Coronary artery (tissue), 2 donors: ENCODE results near the gene CACNA2D2.

Source experiments
- DNase-seq: peaks from one replicate; pipeline ENCODE4 v3.0.0-alpha.2; 2017; ENCODE audit warnings: low spot score
- H3K27ac ChIP-seq, 2 donors: fragments of 200-600 bp; sonication (generic); one replicate each; pipeline ENCODE4 v1.5.1; 2016 to 2019
- H3K4me3 ChIP-seq: fragments of 200-600 bp; sonication (generic); 2 replicates; pipeline ENCODE4 v1.5.1; 2016; ENCODE audit warnings: mild to moderate bottlenecking, moderate library complexity
- TF ChIP-seq, protein P1 (sequence below): fragments of 200-600 bp; sonication (generic); IDR thresholded peaks from one replicate; pipeline ENCODE4 v1.5.1; 2019; ENCODE audit warnings: antibody characterized with exemption

Gene CACNA2D2

DNA sequence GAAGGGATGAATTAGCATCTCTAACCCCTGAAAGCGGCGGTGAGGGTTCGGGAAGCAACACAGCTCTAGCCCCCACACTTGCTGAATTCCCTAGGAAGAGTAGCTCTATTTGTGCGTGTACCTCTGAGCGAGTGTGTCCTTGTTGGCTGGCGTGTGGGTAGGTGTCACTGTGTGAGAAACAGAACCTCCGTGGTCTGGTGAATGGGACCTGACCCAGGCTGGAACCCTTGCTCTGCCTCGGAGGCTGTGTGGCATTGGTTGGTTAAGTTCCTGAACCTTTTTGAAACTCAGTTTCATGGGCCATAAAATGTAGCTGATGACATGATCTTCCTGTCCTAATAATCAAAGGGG, 143.7 kb downstream of the CACNA2D2 start:
- H3K4me3 ChIP-seq: peak overlapping the region; percentile 80
- DNase-seq: no peak
- peak overlapping the region in 1 of 2 donors; percentile 38 for H3K27ac ChIP-seq
- TF ChIP-seq, protein P1, sequence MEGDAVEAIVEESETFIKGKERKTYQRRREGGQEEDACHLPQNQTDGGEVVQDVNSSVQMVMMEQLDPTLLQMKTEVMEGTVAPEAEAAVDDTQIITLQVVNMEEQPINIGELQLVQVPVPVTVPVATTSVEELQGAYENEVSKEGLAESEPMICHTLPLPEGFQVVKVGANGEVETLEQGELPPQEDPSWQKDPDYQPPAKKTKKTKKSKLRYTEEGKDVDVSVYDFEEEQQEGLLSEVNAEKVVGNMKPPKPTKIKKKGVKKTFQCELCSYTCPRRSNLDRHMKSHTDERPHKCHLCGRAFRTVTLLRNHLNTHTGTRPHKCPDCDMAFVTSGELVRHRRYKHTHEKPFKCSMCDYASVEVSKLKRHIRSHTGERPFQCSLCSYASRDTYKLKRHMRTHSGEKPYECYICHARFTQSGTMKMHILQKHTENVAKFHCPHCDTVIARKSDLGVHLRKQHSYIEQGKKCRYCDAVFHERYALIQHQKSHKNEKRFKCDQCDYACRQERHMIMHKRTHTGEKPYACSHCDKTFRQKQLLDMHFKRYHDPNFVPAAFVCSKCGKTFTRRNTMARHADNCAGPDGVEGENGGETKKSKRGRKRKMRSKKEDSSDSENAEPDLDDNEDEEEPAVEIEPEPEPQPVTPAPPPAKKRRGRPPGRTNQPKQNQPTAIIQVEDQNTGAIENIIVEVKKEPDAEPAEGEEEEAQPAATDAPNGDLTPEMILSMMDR: no peak

DNA sequence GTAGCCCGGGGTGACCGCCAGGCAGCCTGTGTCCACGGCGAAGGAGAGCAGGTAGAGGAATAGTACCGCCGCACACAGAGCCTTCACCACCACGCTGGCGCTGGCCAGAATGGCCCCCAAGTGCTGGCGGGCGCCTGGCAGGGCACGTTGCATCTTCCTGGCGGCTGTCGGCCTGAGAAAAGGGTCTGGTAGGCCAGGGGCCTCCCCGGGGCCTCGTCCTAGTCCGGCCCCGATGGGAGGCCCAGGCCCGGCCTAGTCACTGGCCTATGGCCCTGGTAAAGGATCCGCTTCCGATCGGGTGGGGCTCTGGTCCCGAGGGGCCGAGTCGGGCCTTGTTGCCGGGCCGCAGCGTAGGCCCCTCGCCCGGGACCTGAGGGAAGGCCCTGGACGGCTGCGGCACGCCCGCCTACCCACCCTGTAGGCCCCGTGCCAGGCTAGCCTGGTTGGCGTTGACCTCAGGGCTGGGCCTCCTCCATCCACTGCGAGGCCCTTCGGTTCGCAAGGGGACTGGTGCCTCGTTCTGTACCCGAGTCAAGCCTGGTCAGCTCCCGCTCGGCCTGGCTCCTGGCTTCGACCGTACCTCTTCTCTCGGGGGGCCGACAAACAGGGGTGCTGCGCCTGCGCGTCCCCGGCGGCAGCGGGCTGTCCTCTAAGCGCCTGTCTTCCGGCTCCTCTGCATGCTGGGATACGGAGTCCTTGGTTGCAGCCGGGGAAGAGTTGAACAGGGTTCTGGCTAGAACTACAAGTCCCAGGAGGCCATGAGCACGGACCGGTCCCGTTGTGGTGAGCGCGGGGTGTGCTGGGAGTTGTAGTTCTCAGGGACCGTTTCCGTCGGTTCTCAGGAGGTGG, 144.3 kb downstream of the CACNA2D2 start, which contains the start of gene TMEM115:
TMEM115 (minus strand) TSS at position 611 of the 849 bp plus-strand sequence; CDS start at position 153, 458 bp downstream.
- peak within 1 kb of the TSS; percentile 80 for H3K4me3 ChIP-seq
- peak; percentile 98 for DNase-seq
- peak within 1 kb of the TSS; percentile 84 to 89 for H3K27ac ChIP-seq
- TF ChIP-seq, protein P1: no peak

DNA sequence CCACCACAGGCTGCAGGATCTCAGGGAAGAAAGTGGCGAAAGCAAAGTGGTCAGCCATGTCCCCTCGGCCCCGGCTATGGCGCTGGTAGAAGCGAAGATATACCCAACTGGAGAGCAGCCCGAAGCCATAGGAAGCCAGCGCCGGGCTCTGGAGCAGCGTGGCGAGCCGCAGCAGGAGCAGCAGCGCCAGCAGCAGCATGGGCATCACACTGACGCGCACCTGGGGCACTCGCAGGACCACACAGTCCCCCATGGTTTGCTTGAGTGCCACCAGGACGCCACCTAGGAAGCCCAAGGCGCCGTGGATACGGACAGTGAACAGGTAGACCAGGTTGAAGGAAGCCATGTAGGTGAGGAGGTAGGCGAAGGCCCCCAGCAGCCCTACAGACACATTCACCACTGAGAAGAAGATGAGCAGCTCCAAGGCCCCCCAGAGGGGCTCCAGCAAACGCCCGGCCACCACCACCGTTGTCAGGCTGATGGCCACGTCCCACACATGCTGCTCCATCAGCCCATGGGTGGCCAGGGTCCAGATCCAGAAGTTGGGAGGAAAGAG, 145.0 kb downstream of the CACNA2D2 start:
- Histone ChIP-seq H3K27ac (peak overlapping the region; percentile 84 to 89), H3K4me3 (peak overlapping the region; percentile 80)
- no peak for DNase-seq
- TF ChIP-seq, protein P1: no peak

DNA sequence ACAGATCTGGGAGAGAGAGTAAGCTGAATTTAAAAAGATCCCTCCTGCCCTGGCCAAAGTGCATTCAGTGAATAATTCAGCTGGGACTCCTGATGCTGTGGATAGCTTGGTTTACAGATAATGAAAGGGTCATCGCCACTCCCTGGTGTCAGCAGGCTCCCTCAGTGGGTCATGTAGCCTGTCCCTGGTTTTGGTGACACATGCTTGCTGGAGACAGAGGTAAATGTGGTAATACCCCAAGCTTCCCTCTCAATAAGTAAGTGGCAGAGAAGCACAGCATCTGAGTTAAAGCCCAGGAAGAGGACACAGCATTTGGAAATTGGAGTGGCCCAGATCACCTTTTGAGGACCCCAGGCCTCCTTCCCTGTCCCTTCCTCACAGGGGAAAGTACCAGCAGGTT, 146.0 kb downstream of the CACNA2D2 start:
- no peak for DNase-seq
- H3K4me3 ChIP-seq: peak overlapping the region; percentile 80
- TF ChIP-seq, protein P1: no peak
- H3K27ac ChIP-seq: peak overlapping the region in 1 of 2 donors; percentile 89

DNA sequence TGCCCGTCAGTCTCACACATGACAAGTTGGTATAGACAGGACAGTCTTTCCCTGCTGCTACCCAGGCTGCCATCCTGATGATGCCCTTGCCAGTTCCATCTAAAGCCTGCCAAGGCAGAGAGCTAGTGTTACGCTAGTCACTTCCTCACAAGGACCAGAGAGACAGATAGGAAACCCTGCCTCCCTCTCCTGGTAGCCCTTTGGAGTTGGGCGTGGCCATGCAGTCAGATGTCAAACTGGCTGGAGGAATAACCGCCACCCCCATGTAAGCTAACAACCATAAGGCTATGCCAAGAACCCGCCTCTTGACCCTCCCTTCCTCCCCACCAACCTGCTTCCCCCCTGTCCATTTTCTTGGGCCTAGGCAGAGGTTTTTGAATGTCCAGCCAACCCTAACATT, 146.9 kb downstream of the CACNA2D2 start:
- H3K4me3 ChIP-seq: peak overlapping the region; percentile 80
- DNase-seq: no peak
- TF ChIP-seq, protein P1: no peak
- peak overlapping the region in 1 of 2 donors; percentile 63 for H3K27ac ChIP-seq

DNA sequence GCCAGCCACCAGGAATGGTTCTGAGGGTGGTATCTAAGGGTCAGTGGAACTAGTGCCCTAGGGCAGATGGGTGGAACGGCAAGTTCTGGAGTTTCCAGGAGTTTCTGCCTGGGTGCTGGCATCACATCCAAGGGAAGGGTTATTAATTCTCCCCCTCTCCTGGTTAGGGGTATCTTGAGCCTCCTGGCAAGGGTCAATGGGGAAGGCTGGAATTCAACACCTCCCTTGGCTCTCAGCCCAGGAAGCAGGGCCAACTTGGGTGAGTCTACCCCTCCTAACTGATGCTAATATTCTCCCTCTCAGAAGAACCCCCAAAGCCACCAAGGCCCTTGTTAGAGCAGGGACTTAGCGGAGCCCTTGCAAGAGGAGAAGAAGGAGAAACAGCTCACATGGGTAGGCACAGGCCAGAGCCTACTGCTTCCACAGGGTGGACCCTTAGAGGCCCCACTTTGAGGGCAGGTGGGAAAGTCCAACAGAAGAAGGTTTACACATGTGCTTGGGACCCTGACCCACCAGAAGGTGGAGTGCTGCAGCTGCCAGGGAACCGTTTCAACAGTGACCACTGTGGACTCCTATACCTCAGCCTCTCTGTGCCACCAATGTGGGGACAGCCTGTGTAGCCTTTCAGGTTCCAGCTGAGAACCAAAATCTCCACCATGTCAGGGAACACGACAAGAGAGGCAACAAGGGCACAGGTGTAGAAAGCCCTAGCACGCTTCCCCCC, 147.4 kb downstream of the CACNA2D2 start:
- TF ChIP-seq, protein P1: no peak
- no peak for DNase-seq
- Histone ChIP-seq H3K27ac (peak overlapping the region in 1 of 2 donors; percentile 63), H3K4me3 (peak overlapping the region; percentile 80)
